Central memory CD8-positive, alpha-beta T cell (primary cell): ENCODE results near the gene ATP1A1.

Source experiments
- ATAC-seq: fragments of 150-1000 bp; cut with Tn5 transposase; replicated peaks from 2 replicates; pipeline ENCODE4 v1.10.0; 2022; ENCODE audit warnings: mild to moderate bottlenecking, moderate FRiP score, moderate number of reproducible peaks; ENCODE audit not compliant: poor library complexity, severe bottlenecking; ENCODE audit errors: extremely low read depth
- DNase-seq, 2 donors: peaks; one replicate each; pipeline ENCODE4 v3.0.0; 2021; ENCODE audit warnings: low spot score in 2 of 2
- H3K27ac Mint-ChIP-seq: one replicate; pipeline ENCODE4 v1.8.0; 2022; ENCODE audit warnings: low read depth, mild to moderate bottlenecking, moderate library complexity, mixed read lengths
- H3K27me3 Mint-ChIP-seq: one replicate; pipeline ENCODE4 v1.8.0; 2022; ENCODE audit warnings: mixed read lengths
- H3K36me3 Mint-ChIP-seq: one replicate; pipeline ENCODE4 v1.8.0; 2022; ENCODE audit warnings: mild to moderate bottlenecking, moderate library complexity, mixed read lengths; ENCODE audit not compliant: insufficient read depth
- H3K4me1 Mint-ChIP-seq: one replicate; pipeline ENCODE4 v1.8.0; 2022; ENCODE audit warnings: mixed read lengths
- H3K4me3 Mint-ChIP-seq: one replicate; pipeline ENCODE4 v1.8.0; 2022; ENCODE audit warnings: mild to moderate bottlenecking, moderate library complexity, mixed read lengths
- H3K9me3 Mint-ChIP-seq: one replicate; pipeline ENCODE4 v1.8.0; 2022; ENCODE audit warnings: mixed read lengths

Gene ATP1A1

DNA sequence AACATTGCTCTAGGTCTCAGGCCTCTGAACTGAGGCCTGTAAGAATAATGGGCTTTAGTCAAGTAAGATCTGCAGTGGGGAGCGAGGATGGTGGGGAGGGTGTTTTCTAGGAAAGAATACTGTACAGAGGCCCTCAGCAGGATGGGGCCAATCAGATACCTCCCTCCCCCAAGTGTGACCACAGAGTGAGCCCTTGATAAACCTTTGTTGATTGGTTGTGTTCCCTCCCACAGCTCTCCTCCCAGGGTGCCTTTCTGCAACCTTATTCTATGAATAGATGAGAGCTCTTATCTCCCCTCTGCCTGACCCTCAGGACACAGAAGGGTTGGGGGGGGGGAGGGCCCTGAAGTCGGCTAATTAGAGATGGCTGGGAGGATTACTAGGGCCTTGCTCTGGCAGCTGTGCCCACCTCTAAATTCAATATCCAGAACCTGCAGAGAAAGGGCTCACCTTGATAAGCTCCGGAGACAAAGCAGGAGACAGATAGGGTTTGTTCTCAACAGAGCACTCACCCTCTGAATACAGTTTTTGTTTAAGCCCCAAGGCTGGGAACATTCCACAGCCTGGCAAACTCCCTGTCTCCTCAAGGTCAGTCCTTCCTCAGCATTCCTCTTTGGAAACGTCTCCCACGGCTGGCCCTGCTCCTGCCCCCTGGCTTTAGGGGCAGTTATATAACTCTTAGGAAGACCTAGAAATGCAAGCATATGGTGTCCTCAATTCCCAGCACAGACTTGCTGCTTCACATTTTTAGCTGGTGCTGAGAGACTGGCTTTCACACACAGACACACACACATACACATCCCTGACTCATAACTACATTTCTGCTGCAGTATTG is 42.9 kb downstream of the ATP1A1 start:
- no peaks in the 10 kb centered on the region for H3K9me3 Mint-ChIP-seq
- no peak for ATAC-seq
- no peak overlapping the region for H3K4me3 Mint-ChIP-seq
- peaks cover 14% of the 10 kb centered on the region for H3K36me3 Mint-ChIP-seq
- H3K4me1 Mint-ChIP-seq = peaks cover 32% of the 10 kb centered on the region
- no peak for DNase-seq
- H3K27ac Mint-ChIP-seq = peak overlapping the region; percentile 25
- no peaks in the 10 kb centered on the region for H3K27me3 Mint-ChIP-seq

- H3K27me3 Mint-ChIP-seq = no peaks in the 10 kb centered on the region
- H3K27ac Mint-ChIP-seq = peak overlapping the region; percentile 25
- peaks cover 14% of the 10 kb centered on the region for H3K36me3 Mint-ChIP-seq
- ATAC-seq = no peak
- no peak for DNase-seq
- peaks cover 32% of the 10 kb centered on the region for H3K4me1 Mint-ChIP-seq
- peak overlapping the region; percentile 87 for H3K4me3 Mint-ChIP-seq
- H3K9me3 Mint-ChIP-seq = no peaks in the 10 kb centered on the region
Observed at GRCh38 chr1:116416854-116417513, 43.9 kb downstream of the ATP1A1 start.

DNA sequence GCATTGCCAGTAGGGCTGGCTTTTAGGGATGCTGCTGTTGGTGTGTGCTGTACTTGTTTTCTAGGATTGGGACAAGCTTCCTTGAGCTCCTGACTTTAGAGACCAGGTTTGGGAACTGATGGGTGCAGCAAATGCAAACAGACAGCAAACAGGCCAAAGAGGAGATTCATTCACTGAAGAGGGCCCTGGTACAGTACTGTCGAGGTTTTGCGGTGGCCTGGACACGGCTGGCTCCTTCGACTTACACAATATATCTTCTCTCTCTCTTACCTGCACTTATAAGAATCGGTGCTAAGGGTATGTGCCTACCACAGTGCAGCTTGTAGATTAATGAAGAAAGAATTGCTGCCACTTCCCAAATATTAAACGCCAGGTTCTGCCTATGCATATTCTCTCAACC is 44.6 kb downstream of the ATP1A1 start:
- Mint-ChIP-seq H3K4me1 (peaks cover 32% of the 10 kb centered on the region), H3K27ac (peak overlapping the region; percentile 94), H3K27me3 (no peaks in the 10 kb centered on the region), H3K36me3 (peaks cover 14% of the 10 kb centered on the region), H3K9me3 (no peaks in the 10 kb centered on the region), H3K4me3 (peak overlapping the region; percentile 87)
- ATAC-seq = no peak
- no peak for DNase-seq

DNA sequence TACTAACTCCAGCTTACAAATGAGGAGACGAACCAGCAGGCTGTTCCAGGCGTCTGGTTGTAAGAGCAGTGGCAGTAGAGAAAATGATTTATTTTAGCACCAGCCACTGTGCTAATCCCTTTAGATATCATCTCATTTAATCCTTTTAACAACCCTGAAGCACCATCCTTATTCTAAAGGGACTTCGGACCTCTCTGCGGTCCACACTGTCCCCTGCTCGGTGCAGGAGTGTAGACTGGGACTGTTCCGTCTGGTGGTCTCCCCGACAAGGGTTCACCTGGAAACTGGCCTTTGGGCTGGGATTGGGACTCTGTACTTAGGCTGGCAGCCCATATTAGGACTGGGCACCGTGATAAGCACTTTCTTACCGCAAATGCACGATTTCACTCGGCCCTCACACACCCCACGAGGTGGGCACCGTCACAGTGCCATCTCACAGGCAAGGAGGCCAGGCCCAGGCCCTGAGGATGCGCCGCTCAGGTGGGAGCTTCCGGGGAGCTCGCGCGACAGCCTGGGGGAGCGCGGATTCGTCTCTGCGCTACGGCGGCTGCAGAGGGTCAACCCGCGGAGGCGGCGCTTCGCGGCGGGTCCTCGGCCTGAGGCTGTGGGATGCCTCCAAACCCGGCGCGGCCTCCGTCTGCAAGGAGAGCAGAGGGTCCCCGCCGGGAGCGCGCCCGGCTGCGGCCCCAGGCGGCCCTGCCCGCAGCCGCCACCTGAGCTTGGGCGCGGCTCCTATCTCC is 45.2 kb downstream of the ATP1A1 start:
- Mint-ChIP-seq H3K36me3 (peaks cover 14% of the 10 kb centered on the region), H3K4me1 (peaks cover 28% of the 10 kb centered on the region)

DNA sequence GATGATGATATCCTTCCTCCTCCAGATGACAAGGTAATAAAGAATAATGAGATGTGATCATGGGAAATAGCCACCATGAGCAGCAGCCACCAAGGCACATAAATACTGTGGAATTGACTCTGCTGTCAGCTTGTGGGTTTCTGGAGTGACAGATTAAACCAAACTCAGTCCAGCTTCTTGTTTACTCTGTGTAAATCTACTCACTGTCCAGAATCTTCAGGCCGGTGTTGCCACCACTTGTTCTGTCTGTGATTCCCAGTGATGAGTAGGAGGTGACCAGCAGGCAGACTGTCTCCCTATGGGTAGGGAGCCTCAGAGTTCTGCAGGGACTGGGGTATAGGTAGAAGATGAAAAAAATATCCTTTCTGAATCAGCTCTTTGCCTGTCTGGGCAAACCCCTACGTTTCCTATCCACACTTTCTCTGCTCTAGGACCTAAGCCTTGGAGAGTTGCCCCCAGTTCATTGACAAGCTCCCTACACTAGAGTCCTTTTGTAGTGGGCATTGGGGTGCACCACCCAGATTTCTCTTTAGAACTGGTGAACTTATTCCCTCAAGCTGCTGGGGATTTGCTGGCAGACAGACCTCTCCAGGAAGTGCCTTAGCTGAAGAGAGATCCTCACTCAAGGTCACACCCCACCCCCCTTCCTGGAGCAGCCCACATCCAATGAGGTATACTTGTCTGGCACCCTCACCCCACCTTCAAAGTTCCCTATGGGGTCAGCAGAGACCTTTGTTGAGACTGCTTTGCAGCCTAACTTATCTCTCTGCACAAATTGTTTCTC is 47.6 kb downstream of the ATP1A1 start:
- Mint-ChIP-seq H3K4me3 (no peak overlapping the region), H3K27me3 (no peaks in the 10 kb centered on the region), H3K9me3 (no peaks in the 10 kb centered on the region), H3K36me3 (peaks cover 14% of the 10 kb centered on the region), H3K4me1 (peaks cover 13% of the 10 kb centered on the region), H3K27ac (no peak overlapping the region)
- DNase-seq (no peak), ATAC-seq (no peak)

More for the DNA sequence above, 45.2 kb downstream of the ATP1A1 start:
- H3K9me3 Mint-ChIP-seq = no peaks in the 10 kb centered on the region
- H3K27ac Mint-ChIP-seq = peak overlapping the region; percentile 94
- H3K27me3 Mint-ChIP-seq = no peaks in the 10 kb centered on the region
- peak; percentile 79 to 80 for DNase-seq
- ATAC-seq = peak; percentile 97
- peak overlapping the region; percentile 87 for H3K4me3 Mint-ChIP-seq

GRCh38 chr1:116424438-116424837 is 51.4 kb downstream of the ATP1A1 start:
- Mint-ChIP-seq H3K9me3 (no peaks in the 10 kb centered on the region), H3K27me3 (no peaks in the 10 kb centered on the region), H3K36me3 (peaks cover under 1% of the 10 kb centered on the region), H3K4me3 (no peak overlapping the region), H3K4me1 (no peaks in the 10 kb centered on the region), H3K27ac (no peak overlapping the region)
- DNase-seq (no peak), ATAC-seq (no peak)

- Mint-ChIP-seq H3K36me3 (no peaks in the 10 kb centered on the region), H3K4me3 (no peak overlapping the region), H3K27me3 (no peaks in the 10 kb centered on the region), H3K9me3 (no peaks in the 10 kb centered on the region), H3K27ac (no peak overlapping the region), H3K4me1 (no peaks in the 10 kb centered on the region)
- ATAC-seq (no peak), DNase-seq (no peak)
Observed at GRCh38 chr1:116424863-116425262, 51.8 kb downstream of the ATP1A1 start.

DNA sequence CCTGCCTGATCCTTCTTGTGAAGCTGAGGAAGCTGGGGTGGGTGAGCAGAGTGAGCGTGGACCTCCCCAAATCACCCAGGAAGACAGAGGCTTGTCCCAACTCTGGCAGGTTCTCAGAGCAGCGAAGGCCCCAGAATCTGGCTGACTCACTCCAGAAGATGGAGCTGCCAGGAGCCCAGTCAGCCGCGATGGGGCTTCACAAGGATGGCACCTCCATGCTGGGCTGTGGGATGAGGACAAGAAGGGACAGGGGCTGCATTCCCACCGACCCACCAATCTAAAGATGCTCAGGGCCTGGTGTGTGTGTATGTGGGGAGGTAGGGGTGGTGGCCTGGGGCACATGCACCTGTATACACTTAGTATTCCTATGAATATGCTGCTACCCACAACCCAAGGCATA is 52.9 kb downstream of the ATP1A1 start:
- no peak overlapping the region for H3K4me3 Mint-ChIP-seq
- no peaks in the 10 kb centered on the region for H3K27me3 Mint-ChIP-seq
- H3K27ac Mint-ChIP-seq = no peak overlapping the region
- H3K4me1 Mint-ChIP-seq = no peaks in the 10 kb centered on the region
- no peaks in the 10 kb centered on the region for H3K9me3 Mint-ChIP-seq
- ATAC-seq (no peak), DNase-seq (no peak)
- no peaks in the 10 kb centered on the region for H3K36me3 Mint-ChIP-seq

GRCh38 chr1:116426401-116426800 is 53.4 kb downstream of the ATP1A1 start:
- no peaks in the 10 kb centered on the region for H3K4me1 Mint-ChIP-seq
- H3K27ac Mint-ChIP-seq = no peak overlapping the region
- H3K4me3 Mint-ChIP-seq = no peak overlapping the region
- no peaks in the 10 kb centered on the region for H3K27me3 Mint-ChIP-seq
- no peaks in the 10 kb centered on the region for H3K9me3 Mint-ChIP-seq
- H3K36me3 Mint-ChIP-seq = no peaks in the 10 kb centered on the region
- ATAC-seq = no peak
- DNase-seq = no peak

DNA sequence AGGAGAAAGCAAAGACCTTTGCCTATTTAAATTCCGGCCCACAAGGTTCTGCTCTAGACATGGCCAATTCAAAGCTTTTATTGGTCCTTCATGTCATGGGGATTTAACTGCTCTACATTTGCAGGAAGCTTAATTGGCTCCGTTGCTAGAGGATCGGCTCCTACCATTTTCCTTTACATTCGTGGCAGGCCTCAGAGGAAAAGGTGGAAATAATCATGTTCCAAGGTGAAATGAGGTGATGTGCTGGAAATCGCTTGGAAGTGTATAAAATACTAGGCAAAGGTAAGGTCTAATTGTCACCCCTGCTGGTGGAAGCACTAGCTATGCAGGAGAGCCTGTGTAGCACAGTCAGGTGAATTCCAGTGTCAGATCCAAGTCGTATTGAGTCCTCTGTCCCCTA is 55.5 kb downstream of the ATP1A1 start:
- no peak overlapping the region for H3K27ac Mint-ChIP-seq
- H3K4me3 Mint-ChIP-seq = no peak overlapping the region
- H3K4me1 Mint-ChIP-seq = no peaks in the 10 kb centered on the region
- H3K9me3 Mint-ChIP-seq = no peaks in the 10 kb centered on the region
- H3K27me3 Mint-ChIP-seq = no peaks in the 10 kb centered on the region
- ATAC-seq = no peak
- H3K36me3 Mint-ChIP-seq = peaks cover 2% of the 10 kb centered on the region
- no peak for DNase-seq

GRCh38 chr1:116429821-116430374 is 56.9 kb downstream of the ATP1A1 start:
- Mint-ChIP-seq H3K36me3 (peaks cover 2% of the 10 kb centered on the region), H3K27ac (no peak overlapping the region), H3K27me3 (no peaks in the 10 kb centered on the region), H3K4me1 (no peaks in the 10 kb centered on the region), H3K9me3 (no peaks in the 10 kb centered on the region), H3K4me3 (no peak overlapping the region)
- no peak for ATAC-seq
- no peak for DNase-seq
